HG03139 (cell line): Measurements from ENCODE around the gene TSHZ3.

ENCODE experiments used
- ATAC-seq: cut with Tn5 transposase; IDR thresholded peaks from one replicate; pipeline ENCODE4 v1.9.1; 2021; ENCODE audit not compliant: unreplicated experiment

TSHZ3 gene

GRCh38 chr19:31268751-31269383, 80.4 kb downstream of the TSHZ3 start:
- no peak for ATAC-seq

- ATAC-seq, result no peak
Observed at GRCh38 chr19:31266731-31267130, 82.5 kb downstream of the TSHZ3 start.

GRCh38 chr19:31266196-31266595, 83.0 kb downstream of the TSHZ3 start:
- no peak for ATAC-seq

GRCh38 chr19:31264041-31264778, 85.0 kb downstream of the TSHZ3 start:
- no peak for ATAC-seq

- no peak for ATAC-seq
Observed at GRCh38 chr19:31263328-31263727, 85.9 kb downstream of the TSHZ3 start.

- ATAC-seq, result no peak
Observed at GRCh38 chr19:31262725-31263191, 86.5 kb downstream of the TSHZ3 start.

DNA sequence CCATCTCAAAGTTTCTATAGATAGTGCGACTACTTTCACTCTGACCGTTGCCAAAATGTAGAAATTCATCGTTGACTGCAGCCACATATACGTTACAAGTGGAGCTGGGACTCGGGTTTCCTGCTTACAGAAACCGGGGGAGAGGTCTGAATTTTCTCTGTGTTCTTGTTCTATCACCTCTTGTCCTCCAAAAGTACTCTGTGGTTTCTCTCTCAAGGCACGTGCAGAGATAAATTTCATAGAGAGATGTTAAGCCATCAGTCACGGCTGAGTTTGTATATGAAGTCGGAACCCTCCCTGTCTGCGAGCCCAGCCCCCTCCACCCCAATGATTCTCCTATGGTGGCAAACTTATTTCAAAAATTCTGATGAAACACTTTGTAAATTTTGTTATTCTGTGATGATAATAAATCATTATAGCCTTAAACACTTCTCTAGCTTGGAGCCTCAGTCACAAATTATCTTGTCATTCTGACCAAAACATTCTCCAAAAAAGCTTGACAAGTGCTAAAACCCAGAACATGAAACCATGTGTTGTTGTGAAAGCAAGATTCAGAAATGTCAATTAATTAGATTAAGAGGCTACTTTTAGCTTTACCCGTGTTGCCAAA, 87.5 kb downstream of the TSHZ3 start:
- ATAC-seq, result no peak

DNA sequence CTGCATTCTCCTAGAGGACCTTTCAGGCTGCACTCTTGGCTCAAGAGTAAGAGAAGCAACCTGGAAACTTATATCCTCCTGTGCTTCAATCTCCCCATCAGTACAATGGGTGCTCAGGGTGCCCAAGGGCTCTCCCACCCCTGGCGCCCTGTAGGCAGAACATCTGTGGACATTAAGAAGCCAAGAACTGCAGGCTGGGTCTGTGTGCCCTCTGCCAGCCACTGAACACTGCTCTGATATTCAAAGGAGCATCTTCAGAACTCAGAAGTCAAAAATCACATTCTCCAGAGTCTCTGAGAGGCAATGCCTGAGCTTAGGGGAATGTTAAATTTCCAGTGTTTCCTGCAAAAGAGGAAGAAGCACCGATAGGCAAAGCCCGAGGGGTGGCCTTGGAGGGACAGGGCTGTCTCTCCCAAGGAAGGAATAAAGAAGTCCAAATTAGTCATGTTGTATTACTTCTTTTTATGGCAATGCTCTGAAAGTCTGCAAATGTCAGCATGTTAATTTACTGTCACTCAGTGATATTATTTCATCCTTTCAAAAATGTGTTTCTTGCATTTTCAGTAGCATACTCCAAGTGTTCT, 88.1 kb downstream of the TSHZ3 start:
- no peak for ATAC-seq

GRCh38 chr19:31260171-31260933, 88.9 kb downstream of the TSHZ3 start:
- no peak for ATAC-seq

GRCh38 chr19:31258211-31259052, 90.8 kb downstream of the TSHZ3 start:
- no peak for ATAC-seq

DNA sequence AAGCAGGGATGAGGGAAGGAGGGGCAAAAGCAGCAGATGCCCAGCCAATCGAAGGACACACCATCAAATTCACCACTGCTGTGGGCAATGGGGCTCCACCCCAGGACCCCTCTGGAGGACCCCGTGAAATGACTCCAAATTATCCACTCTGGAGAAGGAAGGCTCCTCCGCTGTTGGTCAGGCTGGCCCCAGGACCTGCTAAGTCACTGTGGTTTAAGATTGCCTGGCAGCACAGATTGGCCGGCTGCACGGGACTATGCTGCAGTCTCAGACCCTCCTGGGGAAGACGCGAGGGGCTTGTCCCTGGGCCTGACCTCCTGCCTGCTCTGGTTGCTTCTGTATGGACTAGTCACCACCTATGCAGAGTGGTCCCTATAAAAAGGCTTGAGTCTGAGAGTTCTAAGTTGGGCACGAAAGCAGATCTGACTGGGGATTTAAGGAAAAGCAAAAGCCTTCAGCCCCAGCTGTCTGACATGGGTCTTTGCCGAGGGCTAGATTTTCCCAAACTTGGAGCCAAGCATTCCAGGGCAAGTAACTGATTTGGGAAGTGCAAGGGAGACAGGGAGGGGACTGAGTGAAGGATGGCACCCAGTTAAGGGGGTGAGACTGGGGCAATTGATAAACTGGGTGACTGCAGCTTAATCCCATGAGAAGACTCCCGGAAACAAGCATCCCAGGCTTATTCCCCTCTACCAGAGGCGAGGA, 91.7 kb downstream of the TSHZ3 start:
- no peak for ATAC-seq

DNA sequence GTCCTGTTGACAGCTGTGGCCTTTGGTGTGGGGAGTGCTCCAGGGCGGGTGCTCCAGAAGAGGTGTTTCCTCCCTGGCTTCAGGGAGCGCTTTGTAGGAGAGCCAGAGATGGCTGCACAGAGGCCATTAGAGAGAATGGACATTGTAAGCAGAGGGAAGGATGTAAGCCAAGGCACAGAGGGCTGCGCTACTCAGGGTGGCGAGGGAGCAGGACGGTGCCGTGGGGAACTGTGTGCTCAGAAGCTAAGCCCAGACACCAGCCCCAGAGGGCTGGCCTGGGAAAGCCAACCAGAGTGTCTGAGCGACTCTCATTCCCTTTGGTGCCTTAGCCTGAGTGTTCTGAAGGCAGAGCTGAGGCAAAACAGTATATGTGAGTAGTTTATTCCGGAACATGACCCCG, 92.2 kb downstream of the TSHZ3 start:
- no peak for ATAC-seq

- ATAC-seq, result no peak
Observed at GRCh38 chr19:31256593-31256960, 92.7 kb downstream of the TSHZ3 start.

GRCh38 chr19:31255831-31256592, 93.2 kb downstream of the TSHZ3 start:
- no peak for ATAC-seq

DNA sequence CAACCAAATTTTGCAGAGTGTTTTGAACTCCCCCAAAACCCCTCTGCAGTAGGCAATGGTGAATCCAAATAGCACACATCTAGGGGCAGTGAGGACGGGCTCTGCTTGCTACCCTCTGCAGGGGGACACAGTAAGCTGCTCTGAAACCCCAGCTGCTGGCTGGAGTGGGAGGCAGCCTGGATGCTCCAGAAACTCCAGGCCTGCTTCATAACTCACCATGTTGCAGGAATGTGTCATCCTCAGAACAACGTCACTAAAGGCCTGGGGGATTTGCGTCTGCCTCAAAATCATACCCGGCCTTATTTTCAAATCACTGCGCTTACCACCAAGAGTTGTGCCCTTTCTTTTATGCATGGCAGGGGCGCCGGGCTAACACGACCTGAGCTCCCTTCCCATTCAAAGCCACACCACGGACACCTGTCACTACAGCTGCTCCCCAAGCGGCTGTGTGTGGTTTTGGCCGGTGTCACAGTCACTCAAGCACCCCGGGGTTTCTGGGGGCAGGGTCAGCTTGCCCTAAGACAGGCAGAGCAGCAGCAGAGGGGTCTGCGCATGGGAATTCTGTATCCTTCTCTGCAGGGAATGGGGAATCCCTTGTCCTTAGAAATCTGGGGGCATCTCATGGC, 93.9 kb downstream of the TSHZ3 start:
- ATAC-seq, result no peak

GRCh38 chr19:31254611-31255010, 94.6 kb downstream of the TSHZ3 start:
- no peak for ATAC-seq

DNA sequence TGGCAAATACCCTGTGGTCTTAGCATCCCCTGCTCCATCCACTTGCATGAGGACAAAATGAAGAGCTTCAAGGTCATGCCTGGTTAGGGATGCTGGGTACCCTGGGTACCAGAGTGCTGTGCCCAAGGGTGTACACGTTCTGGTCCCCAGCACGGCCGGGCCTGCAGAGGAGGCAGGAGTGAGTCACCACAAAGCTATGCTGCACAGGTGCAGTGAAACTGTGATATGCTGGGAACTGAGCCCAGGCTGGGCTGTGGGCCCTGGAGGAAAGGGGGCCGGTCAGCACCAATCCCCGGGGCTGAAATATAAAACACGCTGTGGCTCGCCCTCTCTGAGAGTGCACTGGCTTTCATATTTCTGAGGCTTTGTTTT, 95.1 kb downstream of the TSHZ3 start:
- ATAC-seq, result no peak

GRCh38 chr19:31253526-31254179, 95.6 kb downstream of the TSHZ3 start:
- no peak for ATAC-seq
